ENCODE measurements around the gene PERM1. TPM values are rescaled to one million over a fixed set of nuclear protein-coding genes. Genes with fewer than 3 reads are reported as not detected.

PERM1 gene
- total and polyA plus RNA-seq, 2 of the 8 experiments (the other 6 are each of a cell fraction or from before 2014, with no cell fraction given): not detected

DNA sequence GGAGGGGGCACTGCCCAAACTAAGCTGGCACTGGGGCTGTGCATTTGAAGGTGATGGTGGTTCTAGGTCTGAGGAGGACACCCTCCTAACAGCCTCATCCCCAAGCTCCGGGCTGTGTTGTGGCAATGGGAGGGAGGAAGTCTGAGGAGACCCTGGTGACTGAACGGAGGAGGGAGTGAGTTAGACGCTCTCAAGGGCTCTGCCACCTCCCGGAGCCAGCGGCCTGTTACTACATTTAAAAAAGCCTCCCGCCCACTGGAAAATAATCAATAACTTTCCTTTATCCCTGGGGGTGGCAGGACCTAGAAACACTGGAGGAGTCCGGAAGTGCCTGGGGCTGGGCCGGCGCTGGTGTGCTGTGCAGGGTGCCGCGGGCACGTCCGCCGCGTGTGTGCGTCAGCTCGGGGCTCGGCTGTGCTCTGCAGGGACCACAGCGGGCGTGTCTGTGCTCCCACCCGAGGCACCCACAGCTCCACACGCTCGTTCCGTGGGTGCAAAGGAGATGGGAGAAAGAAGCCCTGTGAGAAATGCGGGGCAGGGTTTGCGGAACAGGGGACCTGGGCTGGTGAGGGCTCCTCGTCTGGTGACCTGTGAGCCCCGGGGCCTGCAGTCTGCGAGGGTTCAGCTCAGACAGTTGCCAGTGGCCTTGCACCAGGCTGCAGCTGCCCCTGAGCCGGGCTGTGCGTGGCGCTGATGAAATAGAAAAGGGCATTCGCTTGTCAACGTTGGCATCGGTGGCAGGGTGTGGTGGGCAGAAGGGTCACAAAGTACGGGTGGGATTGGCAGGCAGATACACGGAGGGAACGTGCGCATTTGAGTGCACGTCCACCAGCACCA is 52.9 kb downstream of the PERM1 start:
- no peak overlapping the region for H3K27ac ChIP-seq (ENCODE audit: low read depth, low read length)
- no peak overlapping the region for H2BK20ac ChIP-seq (ENCODE audit: low read length)
- H2AFZ ChIP-seq (ENCODE audit: low read length): no peak overlapping the region
- TF ChIP-seq PHF8 (conservative IDR thresholded peaks at IDR 0.05; ENCODE audit: low read depth, low read length) (no peak), RAD21 (IDR thresholded peaks at IDR 0.05 in 1 of 2, conservative IDR thresholded peaks at IDR 0.05 in 1 of 2; ENCODE audit: low read depth in 2 of 2, low read length in 2 of 2) (peak; percentile 26 to 30; a peak in 3 of 4 replicates)
- TF ChIP-seq, protein P1, sequence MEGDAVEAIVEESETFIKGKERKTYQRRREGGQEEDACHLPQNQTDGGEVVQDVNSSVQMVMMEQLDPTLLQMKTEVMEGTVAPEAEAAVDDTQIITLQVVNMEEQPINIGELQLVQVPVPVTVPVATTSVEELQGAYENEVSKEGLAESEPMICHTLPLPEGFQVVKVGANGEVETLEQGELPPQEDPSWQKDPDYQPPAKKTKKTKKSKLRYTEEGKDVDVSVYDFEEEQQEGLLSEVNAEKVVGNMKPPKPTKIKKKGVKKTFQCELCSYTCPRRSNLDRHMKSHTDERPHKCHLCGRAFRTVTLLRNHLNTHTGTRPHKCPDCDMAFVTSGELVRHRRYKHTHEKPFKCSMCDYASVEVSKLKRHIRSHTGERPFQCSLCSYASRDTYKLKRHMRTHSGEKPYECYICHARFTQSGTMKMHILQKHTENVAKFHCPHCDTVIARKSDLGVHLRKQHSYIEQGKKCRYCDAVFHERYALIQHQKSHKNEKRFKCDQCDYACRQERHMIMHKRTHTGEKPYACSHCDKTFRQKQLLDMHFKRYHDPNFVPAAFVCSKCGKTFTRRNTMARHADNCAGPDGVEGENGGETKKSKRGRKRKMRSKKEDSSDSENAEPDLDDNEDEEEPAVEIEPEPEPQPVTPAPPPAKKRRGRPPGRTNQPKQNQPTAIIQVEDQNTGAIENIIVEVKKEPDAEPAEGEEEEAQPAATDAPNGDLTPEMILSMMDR (IDR thresholded peaks at IDR 0.05; ENCODE audit: control extremely low read depth in 1 of 3, insufficient read depth in 1 of 3, low read depth in 1 of 3, low read length in 3 of 3): peak in 2 of 3 experiments; percentile 6 to 19; a peak in 3 of 4 replicates
- no peaks in the 10 kb centered on the region for H3K79me2 ChIP-seq (ENCODE audit: control insufficient read depth in 1 of 2, insufficient read depth in 2 of 2, low read length in 2 of 2)
- no peak overlapping the region for H2BK5ac ChIP-seq (ENCODE audit: low read depth, low read length)
- H4K5ac ChIP-seq (ENCODE audit: insufficient read length, low read depth, low read length): no peak overlapping the region
- H3K36me3 ChIP-seq (ENCODE audit: control insufficient read depth in 2 of 4, insufficient read depth in 4 of 4, low read length in 3 of 4): peaks cover 0 to 6% (median 0%) of the 10 kb centered on the region in 4 experiments; a peak in 1 of 8 replicates
- no peak overlapping the region for H3K18ac ChIP-seq (ENCODE audit: extremely low read depth, low read length)
- ChIA-PET POLR2A (ENCODE audit: partially characterized antibody) (interaction anchor here (1.3 to 4.0 kb wide), 2 partner anchors 12 to 16 kb away, joined by 3 to 28 read pairs; no protein-coding TSS in a partner anchor), CTCF (ENCODE audit: partially characterized antibody) (interaction anchor here (0.8 to 4.6 kb wide), 10 partner anchors 9 to 135 kb away, joined by 3 to 45 read pairs (median 4); partner anchors contain the start of gene NOC2L)
- H3K4me3 ChIP-seq (ENCODE audit: extremely low read depth in 1 of 4, insufficient read depth in 2 of 4, low read depth in 3 of 4, low read length in 4 of 4): no peak overlapping the region
- H2BK120ac ChIP-seq (replicated peaks; ENCODE audit: low read depth, low read length): no peak overlapping the region
- peaks cover 6% of the 10 kb centered on the region; the same call in 1 of the 2 replicates for H3K23me2 ChIP-seq (ENCODE audit: low read depth, low read length)
- H2AK5ac ChIP-seq (ENCODE audit: low read depth, low read length): no peak overlapping the region
- no peak overlapping the region for H3K56ac ChIP-seq (replicated peaks; ENCODE audit: insufficient read length, low read depth, low read length)
- H3K9me3 ChIP-seq (ENCODE audit: insufficient read depth in 2 of 2, low read depth in 1 of 2, low read length in 1 of 2): no peaks in the 10 kb centered on the region
- H3K14ac ChIP-seq (ENCODE audit: insufficient read length): no peak overlapping the region
- no peak overlapping the region for H4K8ac ChIP-seq (ENCODE audit: extremely low read depth, insufficient read depth, low read length)
- H2BK12ac ChIP-seq (ENCODE audit: low read depth, low read length): peak overlapping the region; percentile 75; the same call in 1 of the 2 replicates
- H3K4me1 ChIP-seq (replicated peaks in 1 of 4; ENCODE audit: control insufficient read depth in 3 of 4, insufficient read depth in 4 of 4, low read length in 3 of 4): peaks cover 0 to 22% (median 7%) of the 10 kb centered on the region in 4 experiments; a peak in 4 of 7 replicates
- DNase-seq (ENCODE audit: low read depth in 1 of 2, low spot score in 2 of 2) (no peak), FAIRE-seq (no peak)
- no peak overlapping the region for H3K4me2 ChIP-seq (ENCODE audit: insufficient read depth in 1 of 2, low read depth in 2 of 2, low read length in 2 of 2)
- peaks cover 78 to 97% (median 94%) of the 10 kb centered on the region in 4 experiments for H3K27me3 ChIP-seq (replicated peaks in 1 of 4; ENCODE audit: control insufficient read depth in 3 of 4, extremely low read depth in 1 of 4, insufficient read depth in 3 of 4, low read length in 3 of 4)
- 79% methylated on average over 40 of the region's 40 CpGs; no CpG with 5 or more reads in 1 of the 2 experiments for WGBS, 2 experiments (ENCODE audit: extremely low coverage in 1 of 2, insufficient coverage in 1 of 2, insufficient read length in 1 of 2, insufficient replicate concordance in 2 of 2, low coverage in 1 of 2, low lambda C conversion rate in 2 of 2, missing lambda C conversion rate in 1 of 2)
- peaks cover 19 to 20% of the 10 kb centered on the region in 2 experiments for H4K20me1 ChIP-seq (replicated peaks in 1 of 2; ENCODE audit: control insufficient read depth in 1 of 2, insufficient read depth in 2 of 2, low read length in 2 of 2)
- H3K4ac ChIP-seq (replicated peaks; ENCODE audit: insufficient read length, low read depth, low read length): no peak overlapping the region
- H4K91ac ChIP-seq (replicated peaks; ENCODE audit: insufficient read length, low read length): no peak overlapping the region
- H2BK15ac ChIP-seq (ENCODE audit: low read length): no peak overlapping the region
- H3K23ac ChIP-seq (ENCODE audit: insufficient read length): no peak overlapping the region
- no peaks in the 10 kb centered on the region for H3K79me1 ChIP-seq (ENCODE audit: low read depth, low read length)
- H3K9ac ChIP-seq (replicated peaks in 1 of 4; ENCODE audit: extremely low read depth in 1 of 4, low read depth in 3 of 4, low read length in 3 of 4): no peak overlapping the region
